ENCODE results near the gene TGFB3. TPM values are rescaled to one million over a fixed set of nuclear protein-coding genes. Genes with fewer than 3 reads are reported as not detected.
A peak's percentile ranks its signal among the peaks of the same experiment; 100 is the strongest.

Gene TGFB3
- 10 to 100 TPM in 1 of 4 donors, 1 to 10 TPM in 3; 1.5 to 10.5 (median 5.0) TPM for total RNA-seq

GRCh38 chr14:75981426-75982265, at the start of gene TGFB3:
TSS of gene TGFB3 (minus strand) at chr14:75981995. CDS start at chr14:75980893, 1,102 bp downstream.
- DNase-seq, result no peak
- Histone ChIP-seq H3K36me3 (no peaks in the 10 kb centered on the region), H3K4me3 (peak within 1 kb of the TSS; percentile 63 to 91 (median 72)), H3K4me1 (peaks cover 13 to 75% (median 29%) of the 10 kb centered on the region in 3 donors), H3K9me3 (no peaks in the 10 kb centered on the region), H3K27ac (peak within 1 kb of the TSS; percentile 88 to 97 (median 92)), H3K27me3 (no peaks in the 10 kb centered on the region)
- 1 to 2% methylated on average over 25 to 26 of the region's 26 CpGs for WGBS, 2 donors
- peak in 2 of 4 donors; percentile 56 to 74 for TF ChIP-seq POLR2A (IDR thresholded peaks at IDR 0.05)
- TF ChIP-seq, protein P1, sequence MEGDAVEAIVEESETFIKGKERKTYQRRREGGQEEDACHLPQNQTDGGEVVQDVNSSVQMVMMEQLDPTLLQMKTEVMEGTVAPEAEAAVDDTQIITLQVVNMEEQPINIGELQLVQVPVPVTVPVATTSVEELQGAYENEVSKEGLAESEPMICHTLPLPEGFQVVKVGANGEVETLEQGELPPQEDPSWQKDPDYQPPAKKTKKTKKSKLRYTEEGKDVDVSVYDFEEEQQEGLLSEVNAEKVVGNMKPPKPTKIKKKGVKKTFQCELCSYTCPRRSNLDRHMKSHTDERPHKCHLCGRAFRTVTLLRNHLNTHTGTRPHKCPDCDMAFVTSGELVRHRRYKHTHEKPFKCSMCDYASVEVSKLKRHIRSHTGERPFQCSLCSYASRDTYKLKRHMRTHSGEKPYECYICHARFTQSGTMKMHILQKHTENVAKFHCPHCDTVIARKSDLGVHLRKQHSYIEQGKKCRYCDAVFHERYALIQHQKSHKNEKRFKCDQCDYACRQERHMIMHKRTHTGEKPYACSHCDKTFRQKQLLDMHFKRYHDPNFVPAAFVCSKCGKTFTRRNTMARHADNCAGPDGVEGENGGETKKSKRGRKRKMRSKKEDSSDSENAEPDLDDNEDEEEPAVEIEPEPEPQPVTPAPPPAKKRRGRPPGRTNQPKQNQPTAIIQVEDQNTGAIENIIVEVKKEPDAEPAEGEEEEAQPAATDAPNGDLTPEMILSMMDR (IDR thresholded peaks at IDR 0.05), result no peak
- intact Hi-C loops (cut with DNase I), result loop anchor here (5.0 kb wide), 2 partner anchors 74 to 274 kb away; no protein-coding TSS in a partner anchor

DNA sequence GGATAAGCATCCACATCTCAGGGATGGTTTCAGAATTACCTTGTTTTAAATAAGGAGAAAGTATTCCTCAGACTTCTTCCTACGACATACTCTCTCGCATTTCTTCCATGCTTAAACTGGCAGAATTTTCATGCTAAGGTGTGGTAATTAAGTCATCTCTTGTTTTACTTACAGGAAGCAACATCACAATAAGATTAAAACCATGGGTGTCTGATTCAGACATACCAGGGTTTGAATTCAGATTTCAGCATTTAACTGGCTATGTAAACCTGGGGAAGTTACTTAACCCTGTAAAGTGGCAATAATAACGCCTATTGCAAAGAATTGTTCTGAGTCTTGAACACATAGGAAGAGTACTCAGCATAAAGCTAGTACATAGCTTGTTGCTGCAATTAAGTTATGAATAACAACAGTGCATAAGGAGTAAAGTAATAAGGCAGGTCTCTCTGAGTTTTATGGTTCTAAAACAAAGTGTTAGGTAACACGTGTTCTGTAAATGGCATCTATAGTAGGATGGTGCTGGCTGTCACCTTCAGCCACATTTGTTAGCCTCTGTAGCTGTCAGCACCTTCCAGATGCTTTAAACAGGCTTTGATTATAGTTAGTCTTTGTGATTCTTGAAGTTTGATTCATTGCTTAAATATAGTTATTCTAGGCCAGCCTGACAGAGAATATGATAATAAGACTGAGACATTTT, 42.6 kb upstream of the TGFB3 start:
- no peaks in the 10 kb centered on the region for H3K27me3 ChIP-seq
- peaks cover 0 to 59% (median 0%) of the 10 kb centered on the region in 3 donors for H3K36me3 ChIP-seq
- WGBS, 2 donors, result 79 to 85% methylated on average over 4 of the region's 4 CpGs
- no peak overlapping the region for H3K4me3 ChIP-seq
- no peaks in the 10 kb centered on the region for H3K4me1 ChIP-seq
- no peak for DNase-seq
- TF ChIP-seq POLR2A (IDR thresholded peaks at IDR 0.05), result no peak
- peaks cover 0 to 9% (median 0%) of the 10 kb centered on the region in 3 donors for H3K9me3 ChIP-seq
- intact Hi-C loops (cut with DNase I), result no loop called here
- no peak overlapping the region for H3K27ac ChIP-seq

- Histone ChIP-seq H3K4me3 (no peak overlapping the region), H3K27me3 (no peaks in the 10 kb centered on the region), H3K9me3 (peaks cover 0 to 14% (median 0%) of the 10 kb centered on the region in 3 donors), H3K36me3 (peaks cover 0 to 65% (median 0%) of the 10 kb centered on the region in 3 donors), H3K27ac (no peak overlapping the region), H3K4me1 (no peaks in the 10 kb centered on the region)
- no peak for TF ChIP-seq POLR2A (IDR thresholded peaks at IDR 0.05)
- TF ChIP-seq, protein P1 (IDR thresholded peaks at IDR 0.05), result no peak
- DNase-seq, result no peak
- WGBS, 2 donors, result 57 to 61% methylated on average over 1 of the region's 1 CpG
- intact Hi-C loops (cut with DNase I), result no loop called here
Observed at GRCh38 chr14:76023757-76024156, 42.0 kb upstream of the TGFB3 start.

DNA sequence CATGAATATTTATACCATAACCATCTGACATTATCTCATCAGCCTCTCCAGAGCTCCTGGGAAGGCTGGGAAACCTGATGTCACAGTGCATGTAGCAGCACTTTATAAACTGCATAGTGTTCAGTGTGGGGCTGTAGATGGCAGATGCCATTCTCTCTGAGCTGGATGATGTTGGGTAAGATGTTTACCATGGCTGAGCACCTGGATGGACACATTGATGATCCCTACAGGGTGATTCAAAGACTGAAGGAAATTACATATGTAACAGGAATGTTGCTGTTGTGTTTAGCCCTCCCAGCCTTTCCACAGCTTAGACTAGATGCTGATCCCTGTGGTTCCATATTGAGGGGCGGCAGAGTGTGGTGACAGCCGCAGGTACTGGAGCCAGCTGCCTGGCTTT, 41.2 kb upstream of the TGFB3 start:
- Histone ChIP-seq H3K9me3 (peaks cover 0 to 14% (median 0%) of the 10 kb centered on the region in 3 donors), H3K4me1 (no peaks in the 10 kb centered on the region), H3K4me3 (no peak overlapping the region), H3K27ac (no peak overlapping the region), H3K36me3 (peaks cover 0 to 73% (median 0%) of the 10 kb centered on the region in 3 donors), H3K27me3 (no peaks in the 10 kb centered on the region)
- TF ChIP-seq, protein P1 (IDR thresholded peaks at IDR 0.05), result no peak
- TF ChIP-seq POLR2A (IDR thresholded peaks at IDR 0.05), result no peak
- DNase-seq, result no peak
- intact Hi-C loops (cut with DNase I), result no loop called here
- 92 to 100% methylated on average over 2 of the region's 2 CpGs for WGBS, 2 donors

- no peak for TF ChIP-seq POLR2A (IDR thresholded peaks at IDR 0.05)
- TF ChIP-seq, protein P1 (IDR thresholded peaks at IDR 0.05), result no peak
- 95 to 96% methylated on average over 2 of the region's 2 CpGs for WGBS, 2 donors
- H3K4me1 ChIP-seq, result no peaks in the 10 kb centered on the region
- no peaks in the 10 kb centered on the region for H3K27me3 ChIP-seq
- peaks cover 0 to 14% (median 0%) of the 10 kb centered on the region in 3 donors for H3K9me3 ChIP-seq
- H3K36me3 ChIP-seq, result peaks cover 0 to 86% (median 0%) of the 10 kb centered on the region in 3 donors
- H3K27ac ChIP-seq, result no peak overlapping the region
- intact Hi-C loops (cut with DNase I), result no loop called here
- no peak overlapping the region for H3K4me3 ChIP-seq
- DNase-seq, result no peak
Observed at GRCh38 chr14:76019676-76020075, 37.9 kb upstream of the TGFB3 start.

All from esophagus squamous epithelium (tissue), 5 donors.